Loucy (cell line): Measurements from ENCODE around the gene METAP1D.
A peak's percentile ranks its signal among the peaks of the same experiment; 100 is the strongest.

ENCODE experiments used
- H2AFZ ChIP-seq: fragments of 200-600 bp; sonication (generic); 2 replicates; pipeline ENCODE4 v1.6.0; 2016; ENCODE audit warnings: antibody characterized with exemption, mild to moderate bottlenecking, low read length, moderate library complexity
- H3F3A ChIP-seq: fragments of 200-600 bp; 2 replicates; pipeline ENCODE4 v1.6.0; 2016; ENCODE audit warnings: antibody characterized with exemption, low read depth, mild to moderate bottlenecking
- H3K27me3 ChIP-seq: fragments of 200-600 bp; sonication (generic); 2 replicates; pipeline ENCODE4 v1.6.1; 2014; ENCODE audit warnings: low read length, mild to moderate bottlenecking; ENCODE audit not compliant: insufficient read depth, poor library complexity, severe bottlenecking
- H3K36me3 ChIP-seq: fragments of 200-600 bp; sonication (generic); 2 replicates; pipeline ENCODE4 v1.6.1; 2016; ENCODE audit warnings: low read length; ENCODE audit not compliant: insufficient read depth
- H3K4me1 ChIP-seq: fragments of 200-600 bp; sonication (generic); 2 replicates; pipeline ENCODE4 v1.5.1; 2014; ENCODE audit warnings: low read length, mild to moderate bottlenecking; ENCODE audit not compliant: insufficient read depth, poor library complexity, severe bottlenecking
- H3K4me2 ChIP-seq: fragments of 200-600 bp; sonication (generic); 2 replicates; pipeline ENCODE4 v1.6.0; 2014; ENCODE audit warnings: antibody characterized with exemption, low read length, low read depth, mild to moderate bottlenecking; ENCODE audit not compliant: poor library complexity, severe bottlenecking
- H3K4me3 ChIP-seq: fragments of 200-600 bp; sonication (generic); 2 replicates; pipeline ENCODE4 v1.5.1; 2014; ENCODE audit warnings: low read length, mild to moderate bottlenecking, mixed read lengths; ENCODE audit not compliant: poor library complexity, severe bottlenecking
- H3K79me2 ChIP-seq: fragments of 200-600 bp; sonication (generic); 2 replicates; pipeline ENCODE4 v1.6.1; 2014; ENCODE audit warnings: low read length; ENCODE audit not compliant: insufficient read depth
- H3K9ac ChIP-seq: fragments of 200-600 bp; sonication (generic); 2 replicates; pipeline ENCODE4 v1.6.0; 2014; ENCODE audit warnings: mild to moderate bottlenecking, low read depth, low read length, moderate library complexity; ENCODE audit not compliant: poor library complexity, severe bottlenecking
- H3K9me2 ChIP-seq: fragments of 200-600 bp; sonication (generic); replicated peaks from 2 replicates; pipeline ENCODE4 v1.6.1; 2016; ENCODE audit warnings: low read depth, low read length, mixed read lengths
- H3K9me3 ChIP-seq: fragments of 200-600 bp; sonication (generic); 2 replicates; pipeline ENCODE4 v1.6.1; 2014; ENCODE audit warnings: mild to moderate bottlenecking, antibody characterized with exemption, low read length, low read depth; ENCODE audit not compliant: insufficient read depth
- H4K20me1 ChIP-seq: fragments of 200-600 bp; sonication (generic); 2 replicates; pipeline ENCODE4 v1.6.0; 2014; ENCODE audit warnings: antibody characterized with exemption, low read length, mild to moderate bottlenecking; ENCODE audit not compliant: insufficient read depth, poor library complexity, severe bottlenecking
- CTCF ChIP-seq: fragments of 200-600 bp; sonication (generic); conservative IDR thresholded peaks from 2 replicates; pipeline ENCODE4 v1.5.1; 2014; ENCODE audit warnings: mild to moderate bottlenecking, antibody characterized with exemption, low read length
- EZH2phosphoT487 ChIP-seq: fragments of 200-600 bp; IDR thresholded peaks from 2 replicates; pipeline ENCODE4 v1.6.1; 2018; ENCODE audit warnings: antibody characterized with exemption, mild to moderate bottlenecking, moderate library complexity, borderline replicate concordance

The METAP1D gene

GRCh38 chr2:172096626-172097547 lies 97.1 kb downstream of the METAP1D start:
- peaks cover 8% of the 10 kb centered on the region for H3K4me1 ChIP-seq
- TF ChIP-seq CTCF (no peak), EZH2phosphoT487 (no peak)
- peak overlapping the region; percentile 57 for H3K9ac ChIP-seq

GRCh38 chr2:172097557-172098131 lies 97.9 kb downstream of the METAP1D start:
- H2AFZ ChIP-seq, result no peak overlapping the region
- H3K9me3 ChIP-seq, result no peaks in the 10 kb centered on the region
- TF ChIP-seq CTCF, result no peak
- TF ChIP-seq EZH2phosphoT487, result no peak
- H3K27me3 ChIP-seq, result peaks cover 24% of the 10 kb centered on the region
- H3K4me2 ChIP-seq, result no peak overlapping the region
- no peaks in the 10 kb centered on the region for H3K79me2 ChIP-seq
- H3K9ac ChIP-seq, result no peak overlapping the region
- no peaks in the 10 kb centered on the region for H3K9me2 ChIP-seq
- H3K4me3 ChIP-seq, result no peak overlapping the region
- H4K20me1 ChIP-seq, result no peaks in the 10 kb centered on the region
- no peaks in the 10 kb centered on the region; the same call in 1 of the 2 replicates for H3F3A ChIP-seq
- H3K36me3 ChIP-seq, result no peaks in the 10 kb centered on the region
- H3K4me1 ChIP-seq, result peaks cover 12% of the 10 kb centered on the region

More at GRCh38 chr2:172096626-172097547, 97.1 kb downstream of the METAP1D start:
- Histone ChIP-seq H3K79me2 (no peaks in the 10 kb centered on the region), H4K20me1 (no peaks in the 10 kb centered on the region), H3K9me3 (no peaks in the 10 kb centered on the region), H3K9me2 (no peaks in the 10 kb centered on the region), H3K27me3 (peaks cover 27% of the 10 kb centered on the region), H3K36me3 (no peaks in the 10 kb centered on the region), H2AFZ (no peak overlapping the region), H3F3A (no peaks in the 10 kb centered on the region; the same call in 1 of the 2 replicates), H3K4me2 (peak overlapping the region; percentile 87), H3K4me3 (no peak overlapping the region)

- H3K9ac ChIP-seq, result no peak overlapping the region
- H3K79me2 ChIP-seq, result no peaks in the 10 kb centered on the region
- H4K20me1 ChIP-seq, result no peaks in the 10 kb centered on the region
- no peaks in the 10 kb centered on the region for H3K9me3 ChIP-seq
- H3K4me3 ChIP-seq, result no peak overlapping the region
- H3K9me2 ChIP-seq, result no peaks in the 10 kb centered on the region
- TF ChIP-seq EZH2phosphoT487, result no peak
- TF ChIP-seq CTCF, result no peak
- H3K4me1 ChIP-seq, result peaks cover 12% of the 10 kb centered on the region
- peaks cover 18% of the 10 kb centered on the region for H3K27me3 ChIP-seq
- H2AFZ ChIP-seq, result no peak overlapping the region
- H3K4me2 ChIP-seq, result no peak overlapping the region
- no peaks in the 10 kb centered on the region for H3F3A ChIP-seq
- no peaks in the 10 kb centered on the region for H3K36me3 ChIP-seq
These were observed 98.5 kb downstream of the METAP1D start for GRCh38 chr2:172098287-172098649.
